Astrocyte of the cerebellum (primary cell): ENCODE results near the gene CHML.

ENCODE experiments used
- DNase-seq: peaks from one replicate; pipeline ENCODE4 v3.0.0-alpha.2; 2011; ENCODE audit warnings: low read depth
- H3K4me3 ChIP-seq: 2 replicates; pipeline ENCODE4 v1.5.1; 2011; ENCODE audit warnings: mild to moderate bottlenecking, low read depth, low read length, moderate library complexity
- CTCF ChIP-seq: IDR thresholded peaks from 2 replicates; pipeline ENCODE4 v1.5.1; 2012; ENCODE audit warnings: low read length, low read depth, moderate library complexity, mild to moderate bottlenecking; ENCODE audit errors: missing control alignments
- in situ Hi-C: cut with HindIII; loops from 2 replicates; pipeline ENCODE4 v1.10.0; 2017; ENCODE audit warnings: low sequenced_read_pairs

Gene CHML

GRCh38 chr1:241640867-241641622 lies 876 bp upstream of the CHML start:
- no peak for TF ChIP-seq CTCF
- DNase-seq, result no peak
- H3K4me3 ChIP-seq, result peak overlapping the region; percentile 87
- in situ Hi-C loops, result no loop called here

GRCh38 chr1:241639623-241640148 lies 483 bp downstream of the CHML start:
- in situ Hi-C loops, result no loop called here
- DNase-seq, result no peak
- H3K4me3 ChIP-seq, result peak overlapping the region; percentile 87
- peak; percentile 4 for TF ChIP-seq CTCF

- no peak for DNase-seq
- TF ChIP-seq CTCF, result no peak
- H3K4me3 ChIP-seq, result peak overlapping the region; percentile 87
- in situ Hi-C loops, result no loop called here
Measured at GRCh38 chr1:241638909-241639622, 1.1 kb downstream of the CHML start.

GRCh38 chr1:241638099-241638682 lies 2.0 kb downstream of the CHML start:
- peak overlapping the region; percentile 87 for H3K4me3 ChIP-seq
- no peak for DNase-seq
- in situ Hi-C loops, result no loop called here
- no peak for TF ChIP-seq CTCF

- in situ Hi-C loops, result no loop called here
- peak overlapping the region; percentile 87 for H3K4me3 ChIP-seq
Measured at GRCh38 chr1:241637604-241638003, 2.6 kb downstream of the CHML start.

More at GRCh38 chr1:241637604-241638003, 2.6 kb downstream of the CHML start:
- no peak for TF ChIP-seq CTCF
- no peak for DNase-seq
